Activated T-cell treated with anti-CD3 and anti-CD28 coated beads, Interleukin-2, amount 50 U/mL, for 72 hours (primary cell): ENCODE data around the gene PTPA. TPM values are rescaled to one million over a fixed set of nuclear protein-coding genes. Genes with fewer than 3 reads are reported as not detected.
"Not testable (repeated sequence)": the region's sequence is repeated elsewhere in the genome, so short reads cannot be mapped to it uniquely, and the experiment has no call there.

Experiments used
- ATAC-seq, 2 donors: fragments of 150-1000 bp; cut with Tn5 transposase; replicated peaks in 1 of 2; 2 replicates each; pipeline ENCODE4 v1.10.0; 2021; ENCODE audit warnings: moderate library complexity in 2 of 2, mild to moderate bottlenecking in 1 of 2
- DNase-seq, 2 donors: peaks; one replicate each; pipeline ENCODE4 v3.0.0; 2021 to 2022; ENCODE audit warnings: mixed read lengths in 1 of 2
- H3K27ac Mint-ChIP-seq: one replicate; pipeline ENCODE4 v1.8.0; 2022; ENCODE audit warnings: mild to moderate bottlenecking, moderate library complexity, mixed read lengths
- H3K27me3 Mint-ChIP-seq: one replicate; pipeline ENCODE4 v1.8.0; 2022; ENCODE audit warnings: low read depth, mixed read lengths
- H3K36me3 Mint-ChIP-seq, 2 donors: one replicate each; pipeline ENCODE4 v1.8.0; 2022; ENCODE audit warnings: mixed read lengths in 2 of 2, mild to moderate bottlenecking in 1 of 2; ENCODE audit not compliant: insufficient read depth in 2 of 2
- H3K4me1 Mint-ChIP-seq: one replicate; pipeline ENCODE4 v1.8.0; 2022; ENCODE audit warnings: low read depth, mixed read lengths
- H3K4me3 Mint-ChIP-seq, 2 donors: one replicate each; pipeline ENCODE4 v1.8.0; 2022; ENCODE audit warnings: mild to moderate bottlenecking in 2 of 2, mixed read lengths in 2 of 2, moderate library complexity in 2 of 2
- H3K9me3 Mint-ChIP-seq, 2 donors: one replicate each; pipeline ENCODE4 v1.8.0; 2022; ENCODE audit warnings: mixed read lengths in 2 of 2
- total RNA-seq, 2 donors: library from RNA; stranded (reverse); gene quantifications; one replicate each; pipeline ENCODE4 v1.2.3, GENCODE V29; 2022

Gene PTPA
- total RNA-seq, 2 donors from 2014 or later = 85.5 to 98.3 TPM

DNA sequence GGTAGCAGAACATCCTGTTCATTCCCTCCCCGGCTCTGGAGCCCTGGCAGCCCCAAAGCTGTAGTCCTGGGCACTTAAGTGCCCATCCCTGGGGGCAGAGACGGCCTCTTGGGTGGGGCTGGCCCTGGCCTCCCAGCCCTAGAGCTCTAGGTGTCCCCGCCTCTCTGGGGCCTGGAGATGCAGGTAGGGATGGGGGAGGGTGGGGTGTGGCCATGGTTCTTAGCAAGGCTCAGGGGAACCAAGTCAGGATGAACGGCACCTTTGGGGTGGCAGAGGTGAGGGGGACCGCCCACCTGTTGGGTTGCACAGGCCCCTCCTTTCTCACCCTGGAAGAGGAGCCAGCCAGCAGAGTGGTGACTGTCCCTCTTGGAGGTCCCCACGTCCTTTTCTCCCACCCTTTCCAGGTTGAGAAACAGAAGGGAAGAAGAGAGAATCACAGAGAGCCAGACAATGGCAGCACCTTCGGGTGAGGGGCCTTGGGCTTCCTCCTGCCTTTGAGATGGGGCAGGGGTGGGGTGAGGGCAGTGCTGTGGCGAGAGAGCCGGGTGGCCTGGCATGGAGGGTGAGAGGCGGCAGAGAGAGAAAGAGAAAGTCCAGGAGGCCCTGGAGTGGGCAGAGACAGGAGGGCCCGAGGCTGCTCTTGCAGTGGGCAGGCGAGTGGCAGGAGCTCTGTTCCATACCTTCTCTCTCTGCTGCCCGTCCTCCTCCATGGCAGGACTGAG, 3.0 kb upstream of the PTPA start:
- Mint-ChIP-seq H3K4me3 (peak overlapping the region in 1 of 2 donors; percentile 80), H3K36me3 (no peaks in the 10 kb centered on the region), H3K27me3 (no peaks in the 10 kb centered on the region), H3K27ac (no peak overlapping the region), H3K4me1 (peaks cover 19% of the 10 kb centered on the region), H3K9me3 (no peaks in the 10 kb centered on the region)
- DNase-seq (no peak), ATAC-seq (no peak)

DNA sequence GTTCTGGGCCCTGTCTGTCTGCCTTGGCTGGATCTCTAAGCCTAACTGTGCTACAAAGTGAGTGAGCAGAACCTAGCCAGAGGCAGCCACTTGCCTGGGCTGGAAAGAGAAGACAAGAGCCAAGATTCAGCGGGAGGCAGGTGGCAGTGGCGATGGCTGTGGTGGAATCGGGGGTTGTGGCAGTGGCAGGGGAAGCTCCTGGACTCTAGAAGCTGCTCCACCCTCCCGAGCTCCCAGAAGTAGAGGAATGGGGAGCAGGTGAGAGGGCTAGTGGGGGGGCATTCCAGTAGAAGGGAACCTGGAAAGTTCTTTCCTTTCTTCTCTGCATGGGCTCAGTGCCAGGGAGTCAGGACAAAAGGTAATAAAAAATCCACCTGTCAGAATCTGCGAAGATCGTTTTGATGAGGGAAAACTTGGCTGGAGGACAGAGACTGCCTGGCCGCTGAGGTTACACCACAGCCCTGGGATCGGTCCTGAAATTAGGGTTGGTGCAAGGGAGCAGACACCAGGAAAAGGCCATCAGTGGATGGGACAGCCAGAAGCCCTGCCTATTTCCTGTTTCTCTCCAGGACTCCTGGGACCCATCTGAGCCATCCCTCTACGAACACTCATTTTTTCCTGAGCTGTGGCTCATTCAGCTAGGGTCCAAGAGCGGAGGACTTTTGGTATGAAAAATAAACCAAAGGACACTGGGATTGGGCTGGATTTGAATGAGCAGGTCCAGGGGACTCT, 2.2 kb upstream of the PTPA start:
- no peak for DNase-seq
- Mint-ChIP-seq H3K9me3 (no peaks in the 10 kb centered on the region), H3K27me3 (no peaks in the 10 kb centered on the region), H3K36me3 (no peaks in the 10 kb centered on the region), H3K27ac (no peak overlapping the region), H3K4me3 (peak overlapping the region; percentile 48 to 80), H3K4me1 (peaks cover 26% of the 10 kb centered on the region)
- ATAC-seq = no peak

DNA sequence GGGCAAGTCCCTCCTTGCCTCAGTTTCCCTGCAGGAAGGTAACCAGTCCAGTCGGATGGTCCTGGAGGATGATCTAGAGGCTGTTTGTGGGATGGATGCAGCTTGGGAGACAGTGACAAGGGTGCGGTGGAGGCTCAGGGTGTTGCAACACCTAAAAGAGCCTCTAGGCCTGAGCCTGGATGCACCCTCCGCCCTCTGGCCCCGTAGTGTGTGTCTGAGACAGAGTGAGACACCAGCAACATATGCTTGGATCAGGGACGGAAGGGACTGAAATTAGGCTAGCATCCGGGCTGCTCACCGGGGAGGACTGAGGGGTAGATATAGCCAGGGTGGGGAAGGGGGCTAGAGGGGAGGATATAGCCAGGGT, 1.7 kb upstream of the PTPA start:
- DNase-seq = peak; percentile 19 to 34
- Mint-ChIP-seq H3K36me3 (no peaks in the 10 kb centered on the region), H3K9me3 (no peaks in the 10 kb centered on the region), H3K4me3 (peak overlapping the region; percentile 48 to 80), H3K27ac (no peak overlapping the region), H3K4me1 (peaks cover 32% of the 10 kb centered on the region), H3K27me3 (no peaks in the 10 kb centered on the region)
- no peak for ATAC-seq

DNA sequence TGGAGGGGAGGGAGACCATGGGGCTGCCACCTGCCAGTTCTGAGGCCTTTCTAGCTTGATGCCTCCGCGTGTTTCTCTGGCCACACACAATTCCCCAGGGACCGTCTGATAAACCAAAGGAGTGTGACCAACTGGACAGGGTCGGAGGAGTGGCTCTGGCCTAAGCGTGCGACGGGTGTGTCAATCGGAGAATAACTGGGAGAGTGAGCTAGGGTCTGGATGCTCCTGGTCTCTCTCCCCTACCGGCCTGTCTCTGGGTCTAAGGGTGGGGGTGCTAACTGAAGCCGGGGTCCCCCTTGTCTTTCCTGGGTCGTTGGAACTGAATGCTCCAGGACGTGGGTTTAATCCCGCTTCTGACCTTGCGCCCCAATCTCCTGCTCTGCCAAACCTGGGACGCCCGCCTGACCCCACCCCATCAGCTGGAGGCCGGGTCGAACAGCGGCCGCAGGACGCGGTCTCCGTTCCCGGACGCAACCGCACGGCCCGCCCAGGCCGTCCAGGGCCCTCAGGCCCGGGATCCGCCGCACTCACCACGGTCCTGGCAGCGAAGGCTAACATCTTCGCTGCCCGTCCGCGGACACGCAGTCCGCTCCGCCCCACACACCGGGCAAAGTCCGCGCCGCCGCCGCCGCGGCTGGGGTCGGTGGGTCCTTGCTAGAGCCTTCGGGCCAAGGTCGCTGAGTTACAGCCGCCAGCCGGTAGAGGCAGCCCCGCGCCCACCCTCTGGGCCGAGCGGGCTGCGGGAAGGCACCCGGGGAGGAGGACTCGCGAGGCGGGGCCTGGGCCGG, 1.1 kb upstream of the PTPA start:
- Mint-ChIP-seq H3K4me1 (peaks cover 38% of the 10 kb centered on the region), H3K27ac (no peak overlapping the region), H3K36me3 (no peaks in the 10 kb centered on the region), H3K9me3 (no peaks in the 10 kb centered on the region), H3K4me3 (peak overlapping the region; percentile 94 to 98), H3K27me3 (no peaks in the 10 kb centered on the region)
- peak in 1 of 2 donors; percentile 17 for DNase-seq
- no peak for ATAC-seq

DNA sequence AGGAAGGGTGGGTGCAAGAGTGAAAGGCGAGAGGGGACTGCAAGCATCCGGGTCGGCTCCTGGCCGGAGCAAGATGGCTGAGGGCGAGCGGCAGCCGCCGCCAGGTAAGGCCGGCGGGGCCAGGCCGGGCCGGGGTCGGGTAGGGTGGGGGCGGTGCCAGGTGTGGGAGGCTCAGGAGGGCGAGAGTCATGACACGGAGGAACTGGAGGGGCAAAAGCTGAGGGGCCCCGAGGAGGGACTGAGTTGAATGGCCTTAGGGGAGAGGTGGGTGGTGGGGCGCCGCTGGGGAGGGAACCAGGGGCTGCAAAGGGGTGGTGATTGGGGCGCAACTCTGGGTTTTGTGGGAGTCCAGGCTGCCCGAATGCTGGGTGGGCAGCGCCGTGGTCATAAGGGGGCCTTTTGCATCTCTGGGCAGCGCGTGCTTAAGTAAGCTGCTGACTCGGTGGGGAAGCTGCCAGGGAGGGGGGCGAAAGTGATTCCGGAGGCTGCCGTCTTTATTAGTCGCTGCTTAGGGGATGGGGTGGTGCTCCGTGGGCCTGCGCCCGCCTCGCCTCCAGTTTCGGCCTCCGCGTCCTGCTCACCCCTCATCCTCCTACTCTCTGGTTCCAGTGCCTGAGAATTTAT, 425 bp downstream of the PTPA start:
- DNase-seq (peak; percentile 36 to 43), ATAC-seq (no peak)
- no peaks in the 10 kb centered on the region for H3K27me3 Mint-ChIP-seq
- H3K4me3 Mint-ChIP-seq = peak overlapping the region; percentile 94 to 98
- no peaks in the 10 kb centered on the region for H3K36me3 Mint-ChIP-seq
- peak overlapping the region; percentile 90 for H3K27ac Mint-ChIP-seq
- no peaks in the 10 kb centered on the region for H3K9me3 Mint-ChIP-seq
- H3K4me1 Mint-ChIP-seq = peaks cover 41% of the 10 kb centered on the region

DNA sequence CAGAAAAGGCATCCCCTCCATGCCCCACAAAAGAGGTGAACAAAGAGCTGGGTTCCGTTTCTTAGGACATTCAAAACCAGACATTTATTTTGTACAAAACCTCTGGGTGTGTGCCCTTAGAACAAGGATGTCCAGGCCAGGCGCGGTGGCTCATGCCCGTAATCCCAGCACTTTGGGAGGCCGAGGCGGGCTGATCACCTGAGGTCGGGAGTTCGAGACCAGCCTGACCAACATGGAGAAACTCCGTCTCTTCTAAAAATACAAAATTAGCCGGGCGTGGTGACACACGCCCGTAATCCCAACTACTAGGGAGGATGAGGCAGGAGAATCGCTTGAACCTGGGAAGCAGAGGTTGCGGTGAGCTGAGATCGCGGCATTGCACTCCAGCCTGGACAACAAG, 1.3 kb downstream of the PTPA start:
- H3K27ac Mint-ChIP-seq, H3K9me3 Mint-ChIP-seq, H3K27me3 Mint-ChIP-seq, H3K36me3 Mint-ChIP-seq, DNase-seq, ATAC-seq: not testable (repeated sequence)
- peaks cover 41% of the 10 kb centered on the region for H3K4me1 Mint-ChIP-seq
- peak overlapping the region; percentile 94 to 98 for H3K4me3 Mint-ChIP-seq

DNA sequence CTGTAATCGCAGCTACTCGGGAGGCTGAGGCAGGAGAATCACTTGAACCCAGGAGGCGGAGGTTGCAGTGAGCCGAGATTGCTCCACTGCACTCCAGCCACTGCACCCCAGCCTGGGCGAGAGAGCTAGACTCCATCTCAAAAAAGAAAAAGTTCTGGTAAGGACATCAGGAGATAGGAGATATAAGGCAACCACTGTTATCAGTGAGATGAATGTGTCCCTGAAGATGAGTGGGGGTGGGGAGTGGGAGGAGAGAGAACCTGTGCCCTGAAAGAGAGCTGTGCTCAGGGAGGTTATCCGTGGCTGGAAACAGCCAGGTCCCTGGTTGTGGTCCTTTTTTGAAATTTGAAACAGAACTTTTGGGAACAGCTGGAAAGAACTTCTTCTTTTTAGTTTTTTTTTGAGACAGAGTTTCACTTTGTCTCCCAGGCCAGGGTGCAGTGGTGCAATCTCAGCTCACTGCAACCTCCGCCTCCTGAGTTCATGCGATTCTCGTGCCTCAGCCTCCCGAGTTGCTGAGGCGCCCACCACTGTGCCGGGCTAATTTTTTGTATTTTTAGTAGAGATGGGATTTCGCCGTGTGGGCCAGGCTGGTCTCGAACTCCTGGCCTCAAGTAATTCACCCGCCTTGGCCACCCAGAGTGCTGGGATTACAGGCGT, 2.6 kb downstream of the PTPA start:
- Mint-ChIP-seq H3K27ac (no peak overlapping the region), H3K27me3 (no peaks in the 10 kb centered on the region), H3K4me3 (no peak overlapping the region), H3K9me3 (no peaks in the 10 kb centered on the region), H3K4me1 (peaks cover 38% of the 10 kb centered on the region), H3K36me3 (no peaks in the 10 kb centered on the region)
- ATAC-seq (no peak), DNase-seq (no peak)

DNA sequence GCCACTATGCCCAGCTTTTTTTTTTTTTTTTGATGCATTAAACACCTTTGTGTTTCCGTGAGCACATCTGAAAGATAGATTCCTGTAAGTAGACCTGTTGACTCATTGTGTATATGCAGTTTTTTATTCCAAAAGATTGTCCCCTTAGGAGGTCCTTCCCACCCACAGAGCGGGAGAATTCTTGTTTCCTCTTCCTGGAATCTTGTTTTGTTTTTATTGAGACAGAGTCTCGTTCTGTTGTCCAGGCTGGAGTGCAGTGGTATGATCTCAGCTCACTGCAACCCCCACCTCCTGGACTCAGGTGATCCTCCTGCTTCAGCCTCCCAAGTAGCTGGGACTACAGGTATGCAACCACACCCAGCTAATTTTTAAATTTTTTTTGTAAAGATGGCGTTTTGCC, 7.6 kb downstream of the PTPA start:
- H3K27ac Mint-ChIP-seq = no peak overlapping the region

DNA sequence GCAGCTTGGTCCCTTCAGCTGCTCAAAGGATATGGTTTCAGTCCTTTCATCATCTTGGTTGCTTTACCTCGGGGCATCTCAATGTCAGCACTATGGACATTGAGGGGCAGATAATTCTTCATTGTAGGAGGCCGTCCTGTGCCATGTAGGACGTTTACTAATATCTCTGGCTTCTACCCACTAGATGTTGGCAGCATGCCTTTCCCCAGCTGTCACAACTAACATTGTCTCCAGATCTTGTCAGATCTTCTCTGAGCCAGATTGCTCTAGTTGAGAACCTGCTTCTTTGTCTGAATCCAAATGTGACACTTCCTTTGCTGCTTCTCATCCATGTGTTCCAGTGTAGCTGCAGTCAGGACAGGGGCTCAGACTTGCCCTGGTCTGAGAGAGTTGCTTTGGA, 10.3 kb downstream of the PTPA start:
- Mint-ChIP-seq H3K4me3 (no peak overlapping the region), H3K27me3 (no peaks in the 10 kb centered on the region), H3K36me3 (peaks cover 0 to 2% of the 10 kb centered on the region in 2 donors), H3K4me1 (peaks cover 4% of the 10 kb centered on the region), H3K27ac (no peak overlapping the region), H3K9me3 (no peaks in the 10 kb centered on the region)
- no peak for ATAC-seq
- no peak for DNase-seq

More for the DNA sequence above, 7.6 kb downstream of the PTPA start:
- peaks cover 0 to 2% of the 10 kb centered on the region in 2 donors for H3K36me3 Mint-ChIP-seq
- H3K4me3 Mint-ChIP-seq = no peak overlapping the region
- peaks cover 21% of the 10 kb centered on the region for H3K4me1 Mint-ChIP-seq
- H3K9me3 Mint-ChIP-seq = no peaks in the 10 kb centered on the region
- ATAC-seq (no peak), DNase-seq (no peak)
- H3K27me3 Mint-ChIP-seq = no peaks in the 10 kb centered on the region

DNA sequence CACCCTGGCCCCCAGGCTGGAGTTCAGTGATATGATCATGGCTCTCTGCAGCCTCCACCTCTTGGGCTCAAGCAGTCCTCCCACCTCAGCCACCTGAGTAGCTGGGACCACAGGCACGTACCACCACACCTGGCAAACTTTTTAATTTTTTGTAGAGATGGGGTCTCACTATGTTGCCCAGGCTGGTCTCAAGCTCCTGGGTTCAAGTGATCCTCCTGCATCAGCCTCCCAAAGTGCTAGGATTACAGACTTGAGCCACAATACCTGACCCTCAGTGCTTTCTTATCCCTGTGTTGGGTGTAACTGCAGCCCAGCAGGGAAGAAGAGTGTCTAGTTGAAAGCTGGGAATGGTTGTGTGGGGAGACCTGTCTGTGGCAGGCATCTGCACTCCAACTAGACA, 10.9 kb downstream of the PTPA start:
- Mint-ChIP-seq H3K4me1 (peaks cover 4% of the 10 kb centered on the region), H3K9me3 (no peaks in the 10 kb centered on the region), H3K4me3 (no peak overlapping the region), H3K27ac (no peak overlapping the region), H3K36me3 (peaks cover 0 to 2% of the 10 kb centered on the region in 2 donors), H3K27me3 (no peaks in the 10 kb centered on the region)
- DNase-seq (no peak), ATAC-seq (no peak)

DNA sequence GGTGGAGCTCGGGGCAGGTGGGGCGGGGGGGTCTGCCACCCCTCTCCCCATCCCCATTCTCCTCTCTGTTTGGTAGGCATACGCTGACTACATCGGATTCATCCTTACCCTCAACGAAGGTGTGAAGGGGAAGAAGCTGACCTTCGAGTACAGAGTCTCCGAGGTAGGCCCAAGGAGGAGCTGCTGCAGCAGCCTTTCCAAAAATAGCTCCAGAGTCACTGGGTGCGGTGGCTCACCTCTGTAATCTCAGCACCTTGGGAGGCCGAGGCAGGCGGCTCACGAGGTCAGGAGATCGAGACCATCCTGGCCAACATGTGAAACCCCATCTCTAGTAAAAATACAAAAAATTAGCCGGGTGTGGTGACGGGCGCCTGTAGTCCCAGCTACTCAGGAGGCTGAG, 11.8 kb downstream of the PTPA start:
- not testable (repeated sequence) for H3K27me3 Mint-ChIP-seq, H3K9me3 Mint-ChIP-seq, H3K4me1 Mint-ChIP-seq, DNase-seq, H3K27ac Mint-ChIP-seq, H3K36me3 Mint-ChIP-seq, ATAC-seq, H3K4me3 Mint-ChIP-seq

DNA sequence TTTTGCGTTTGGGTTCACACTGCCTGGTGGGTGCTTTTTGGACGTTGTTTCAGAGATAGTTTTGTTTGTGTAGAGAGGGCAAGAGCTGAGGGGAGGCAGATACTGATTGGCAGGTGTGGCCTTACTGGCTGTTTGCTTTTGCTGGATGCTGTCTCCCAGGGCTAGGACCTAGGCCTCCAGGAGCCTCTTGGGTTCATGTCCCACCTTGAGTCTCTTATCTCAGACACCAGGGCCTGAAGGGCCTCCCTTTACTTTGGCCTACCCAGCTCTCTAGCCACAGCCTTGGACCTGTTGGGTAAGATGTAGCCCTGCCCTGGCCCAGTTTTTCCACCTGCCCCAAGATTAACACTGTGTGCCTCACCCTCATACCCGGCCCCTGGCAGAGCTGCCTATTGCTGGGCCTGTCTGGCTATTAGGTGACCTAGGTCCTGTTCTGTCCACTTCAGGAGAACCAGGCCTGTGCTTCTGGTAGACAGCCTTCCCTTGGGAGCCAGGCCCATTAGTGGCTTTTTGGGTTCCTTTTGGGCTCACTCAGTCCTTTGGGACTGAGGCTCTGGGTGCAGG, 13.4 kb downstream of the PTPA start:
- Mint-ChIP-seq H3K4me1 (peaks cover 3% of the 10 kb centered on the region), H3K27me3 (no peaks in the 10 kb centered on the region), H3K36me3 (peaks cover 0 to 4% of the 10 kb centered on the region in 2 donors), H3K9me3 (no peaks in the 10 kb centered on the region), H3K27ac (no peak overlapping the region), H3K4me3 (no peak overlapping the region)
- no peak for ATAC-seq
- no peak for DNase-seq
